WTC11 (cell line): ENCODE results near the gene ITPR1. TPM values are rescaled to one million over a fixed set of nuclear protein-coding genes. Genes with fewer than 3 reads are reported as not detected.

Experiments used
- ATAC-seq: fragments of 200-7000 bp; cut with Tn5 transposase; 2 replicates; pipeline ENCODE4 v1.10.0; 2021; ENCODE audit warnings: mild to moderate bottlenecking, moderate library complexity
- CTCF ChIA-PET: fragments of 300-600 bp; sonication (Branson Sonifier 250); formaldehyde crosslinking; loops from one replicate; lab custom pipeline; 2021; ENCODE audit warnings: antibody characterized with exemption; lab: Charles Lee
- POLR2A ChIA-PET: fragments of 350-600 bp; sonication (Branson Sonifier 250); formaldehyde crosslinking; loops from one replicate; lab custom pipeline; 2021; ENCODE audit warnings: antibody characterized with exemption; lab: Charles Lee
- DNase-seq: peaks from one replicate; pipeline ENCODE4 v3.0.0; 2021; ENCODE audit warnings: low spot score
- H3K27ac Mint-ChIP-seq: 2 replicates; pipeline ENCODE4 v1.8.0; 2021; ENCODE audit warnings: mixed read lengths
- H3K27me3 Mint-ChIP-seq: 2 replicates; pipeline ENCODE4 v1.8.0; 2021; ENCODE audit warnings: low read depth, mild to moderate bottlenecking, moderate library complexity, mixed read lengths
- H3K36me3 Mint-ChIP-seq: 2 replicates; pipeline ENCODE4 v1.8.0; 2021; ENCODE audit warnings: mixed read lengths
- H3K4me1 Mint-ChIP-seq: 2 replicates; pipeline ENCODE4 v1.8.0; 2022; ENCODE audit warnings: mixed read lengths
- H3K4me3 Mint-ChIP-seq: 2 replicates; pipeline ENCODE4 v1.8.0; 2021; ENCODE audit warnings: mild to moderate bottlenecking, moderate library complexity, mixed read lengths
- H3K9me3 Mint-ChIP-seq: 2 replicates; pipeline ENCODE4 v1.8.0; 2021; ENCODE audit warnings: mixed read lengths
- CREB1 ChIP-seq: sonication (generic); formaldehyde crosslinking; IDR thresholded peaks from 2 replicates; pipeline ENCODE4 v1.8.0; 2023; ENCODE audit warnings: mild to moderate bottlenecking, missing genetic modification reagents
- ELF4 ChIP-seq: sonication (generic); formaldehyde crosslinking; IDR thresholded peaks from 2 replicates; pipeline ENCODE4 v1.8.1; 2022; ENCODE audit warnings: low read depth, mild to moderate bottlenecking, moderate library complexity, missing genetic modification reagents
- FOXK1 ChIP-seq: sonication (generic); formaldehyde crosslinking; IDR thresholded peaks from 2 replicates; pipeline ENCODE4 v1.8.0; 2022; ENCODE audit warnings: mild to moderate bottlenecking, moderate library complexity, missing genetic modification reagents
- GABPB1 ChIP-seq: sonication (generic); formaldehyde crosslinking; IDR thresholded peaks from 2 replicates; pipeline ENCODE4 v1.8.1; 2023; ENCODE audit warnings: mild to moderate bottlenecking, missing genetic modification reagents
- MYBL2 ChIP-seq: sonication (generic); formaldehyde crosslinking; IDR thresholded peaks from 2 replicates; pipeline ENCODE4 v1.8.1; 2023; ENCODE audit warnings: mild to moderate bottlenecking, moderate library complexity, missing genetic modification reagents
- NR3C1 ChIP-seq: sonication (generic); formaldehyde crosslinking; conservative IDR thresholded peaks from 2 replicates; pipeline ENCODE4 v1.8.1; 2023; ENCODE audit warnings: low read depth, mild to moderate bottlenecking, missing genetic modification reagents
- RELA ChIP-seq: sonication (generic); formaldehyde crosslinking; IDR thresholded peaks from 2 replicates; pipeline ENCODE4 v1.8.1; 2022; ENCODE audit warnings: missing genetic modification reagents, mild to moderate bottlenecking, borderline replicate concordance
- SP1 ChIP-seq: sonication (generic); formaldehyde crosslinking; conservative IDR thresholded peaks from 2 replicates; pipeline ENCODE4 v1.8.1; 2022; ENCODE audit warnings: missing genetic modification reagents
- TP53 ChIP-seq: sonication (generic); formaldehyde crosslinking; IDR thresholded peaks from 2 replicates; pipeline ENCODE4 v1.8.1; 2023; ENCODE audit warnings: mild to moderate bottlenecking, missing genetic modification reagents
- ZNF219 ChIP-seq: sonication (generic); formaldehyde crosslinking; IDR thresholded peaks from 2 replicates; pipeline ENCODE4 v1.8.0; 2023; ENCODE audit warnings: missing genetic modification reagents, mild to moderate bottlenecking, borderline replicate concordance
- ZNF232 ChIP-seq: sonication (generic); formaldehyde crosslinking; IDR thresholded peaks from 2 replicates; pipeline ENCODE4 v1.8.0; 2022; ENCODE audit warnings: mild to moderate bottlenecking, missing genetic modification reagents
- ZNF263 ChIP-seq: sonication (generic); formaldehyde crosslinking; IDR thresholded peaks from 2 replicates; pipeline ENCODE4 v1.8.1; 2022; ENCODE audit warnings: low read depth, mild to moderate bottlenecking, moderate library complexity, missing genetic modification reagents
- ZNF423 ChIP-seq: fragments of 250-450 bp; sonication (Bioruptor Pico); IDR thresholded peaks from 2 replicates; pipeline ENCODE4 v2.1.2; 2022; ENCODE audit warnings: mild to moderate bottlenecking, moderate library complexity
- total RNA-seq: library from RNA; stranded (reverse); gene quantifications from 3 replicates; pipeline ENCODE4 v1.2.3, GENCODE V29; 2021
- TF ChIP-seq, protein P1 (sequence below): sonication (generic); formaldehyde crosslinking; IDR thresholded peaks from 2 replicates; pipeline ENCODE4 v1.8.0; 2023; ENCODE audit warnings: mild to moderate bottlenecking, missing genetic modification reagents
- TF ChIP-seq, protein P2 (sequence below): sonication (generic); formaldehyde crosslinking; IDR thresholded peaks from 2 replicates; pipeline ENCODE4 v1.8.1; 2022; ENCODE audit warnings: low read depth, missing genetic modification reagents, borderline replicate concordance
- TF ChIP-seq, protein P3 (sequence below): sonication (generic); formaldehyde crosslinking; conservative IDR thresholded peaks from 2 replicates; pipeline ENCODE4 v1.8.1; 2022; ENCODE audit warnings: mild to moderate bottlenecking, missing genetic modification reagents
- TF ChIP-seq, protein P4 (sequence below): sonication (generic); formaldehyde crosslinking; IDR thresholded peaks from 2 replicates; pipeline ENCODE4 v1.8.0; 2022; ENCODE audit warnings: mild to moderate bottlenecking, missing genetic modification reagents
- TF ChIP-seq, protein P5 (sequence below): sonication (generic); formaldehyde crosslinking; IDR thresholded peaks from 2 replicates; pipeline ENCODE4 v1.8.0; 2023; ENCODE audit warnings: missing genetic modification reagents, mild to moderate bottlenecking, borderline replicate concordance

Gene ITPR1
- total RNA-seq, 1 experiment from 2014 or later, result 11.8 TPM

DNA sequence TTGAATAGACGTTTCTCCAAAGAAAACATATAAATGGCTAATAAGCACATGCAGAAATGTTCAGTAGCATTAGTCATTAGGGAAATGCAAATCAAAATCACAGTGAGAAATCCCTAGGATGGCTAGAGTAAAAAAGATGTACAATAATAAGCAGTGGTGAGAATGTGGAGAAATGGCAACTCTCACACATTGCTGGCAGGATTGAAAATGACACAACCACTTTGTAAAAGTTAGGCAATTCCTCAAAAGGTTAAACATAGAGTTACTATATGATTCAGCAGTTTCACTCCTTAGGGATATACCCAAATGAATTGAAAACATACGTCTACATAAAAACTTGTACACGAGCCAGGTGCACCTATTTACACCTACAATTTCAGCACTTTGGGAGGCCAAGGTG is 108.7 kb downstream of the ITPR1 start (continued):
- TF ChIP-seq, protein P1, sequence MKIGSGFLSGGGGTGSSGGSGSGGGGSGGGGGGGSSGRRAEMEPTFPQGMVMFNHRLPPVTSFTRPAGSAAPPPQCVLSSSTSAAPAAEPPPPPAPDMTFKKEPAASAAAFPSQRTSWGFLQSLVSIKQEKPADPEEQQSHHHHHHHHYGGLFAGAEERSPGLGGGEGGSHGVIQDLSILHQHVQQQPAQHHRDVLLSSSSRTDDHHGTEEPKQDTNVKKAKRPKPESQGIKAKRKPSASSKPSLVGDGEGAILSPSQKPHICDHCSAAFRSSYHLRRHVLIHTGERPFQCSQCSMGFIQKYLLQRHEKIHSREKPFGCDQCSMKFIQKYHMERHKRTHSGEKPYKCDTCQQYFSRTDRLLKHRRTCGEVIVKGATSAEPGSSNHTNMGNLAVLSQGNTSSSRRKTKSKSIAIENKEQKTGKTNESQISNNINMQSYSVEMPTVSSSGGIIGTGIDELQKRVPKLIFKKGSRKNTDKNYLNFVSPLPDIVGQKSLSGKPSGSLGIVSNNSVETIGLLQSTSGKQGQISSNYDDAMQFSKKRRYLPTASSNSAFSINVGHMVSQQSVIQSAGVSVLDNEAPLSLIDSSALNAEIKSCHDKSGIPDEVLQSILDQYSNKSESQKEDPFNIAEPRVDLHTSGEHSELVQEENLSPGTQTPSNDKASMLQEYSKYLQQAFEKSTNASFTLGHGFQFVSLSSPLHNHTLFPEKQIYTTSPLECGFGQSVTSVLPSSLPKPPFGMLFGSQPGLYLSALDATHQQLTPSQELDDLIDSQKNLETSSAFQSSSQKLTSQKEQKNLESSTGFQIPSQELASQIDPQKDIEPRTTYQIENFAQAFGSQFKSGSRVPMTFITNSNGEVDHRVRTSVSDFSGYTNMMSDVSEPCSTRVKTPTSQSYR (CRISPR knock-in tag), result no peak
- TF ChIP-seq CREB1 (CRISPR knock-in tag) (no peak), FOXK1 (CRISPR knock-in tag) (no peak), TP53 (CRISPR knock-in tag) (no peak), MYBL2 (CRISPR knock-in tag) (no peak), GABPB1 (no peak), ZNF423 (CRISPR knock-in tag) (no peak)
- TF ChIP-seq, protein P2, sequence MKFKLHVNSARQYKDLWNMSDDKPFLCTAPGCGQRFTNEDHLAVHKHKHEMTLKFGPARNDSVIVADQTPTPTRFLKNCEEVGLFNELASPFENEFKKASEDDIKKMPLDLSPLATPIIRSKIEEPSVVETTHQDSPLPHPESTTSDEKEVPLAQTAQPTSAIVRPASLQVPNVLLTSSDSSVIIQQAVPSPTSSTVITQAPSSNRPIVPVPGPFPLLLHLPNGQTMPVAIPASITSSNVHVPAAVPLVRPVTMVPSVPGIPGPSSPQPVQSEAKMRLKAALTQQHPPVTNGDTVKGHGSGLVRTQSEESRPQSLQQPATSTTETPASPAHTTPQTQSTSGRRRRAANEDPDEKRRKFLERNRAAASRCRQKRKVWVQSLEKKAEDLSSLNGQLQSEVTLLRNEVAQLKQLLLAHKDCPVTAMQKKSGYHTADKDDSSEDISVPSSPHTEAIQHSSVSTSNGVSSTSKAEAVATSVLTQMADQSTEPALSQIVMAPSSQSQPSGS, result no peak
- TF ChIP-seq, all 79 proteins: peak for 0

DNA sequence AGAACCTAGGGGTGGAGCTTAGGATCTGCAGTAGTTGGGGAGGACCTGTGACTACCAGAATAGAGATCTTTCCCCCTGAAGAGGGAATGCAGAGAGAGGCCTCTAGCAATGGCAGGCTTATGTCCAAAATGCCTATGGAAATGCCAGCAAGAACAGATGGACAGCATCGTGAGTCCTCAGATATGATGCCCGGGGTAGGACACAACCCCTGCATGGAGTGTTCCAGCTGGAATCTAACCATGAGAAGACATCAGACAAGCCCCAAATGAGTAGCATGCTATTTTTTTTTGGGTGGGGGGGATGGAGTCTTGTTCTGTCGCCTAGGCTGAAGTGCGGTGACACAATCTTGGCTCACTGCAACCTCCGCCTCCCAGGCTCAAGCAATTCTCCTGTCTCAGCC is 111.5 kb downstream of the ITPR1 start:
- TF ChIP-seq ELF4 (CRISPR knock-in tag) (no peak), ZNF232 (CRISPR knock-in tag) (no peak), RELA (no peak), ZNF263 (CRISPR knock-in tag) (no peak), NR3C1 (CRISPR knock-in tag) (no peak), SP1 (CRISPR knock-in tag) (no peak), ZNF219 (CRISPR knock-in tag) (no peak)
- TF ChIP-seq, protein P3, sequence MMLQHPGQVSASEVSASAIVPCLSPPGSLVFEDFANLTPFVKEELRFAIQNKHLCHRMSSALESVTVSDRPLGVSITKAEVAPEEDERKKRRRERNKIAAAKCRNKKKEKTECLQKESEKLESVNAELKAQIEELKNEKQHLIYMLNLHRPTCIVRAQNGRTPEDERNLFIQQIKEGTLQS (CRISPR knock-in tag), result no peak
- TF ChIP-seq, protein P4, sequence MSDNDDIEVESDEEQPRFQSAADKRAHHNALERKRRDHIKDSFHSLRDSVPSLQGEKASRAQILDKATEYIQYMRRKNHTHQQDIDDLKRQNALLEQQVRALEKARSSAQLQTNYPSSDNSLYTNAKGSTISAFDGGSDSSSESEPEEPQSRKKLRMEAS, result no peak
- TF ChIP-seq, protein P5, sequence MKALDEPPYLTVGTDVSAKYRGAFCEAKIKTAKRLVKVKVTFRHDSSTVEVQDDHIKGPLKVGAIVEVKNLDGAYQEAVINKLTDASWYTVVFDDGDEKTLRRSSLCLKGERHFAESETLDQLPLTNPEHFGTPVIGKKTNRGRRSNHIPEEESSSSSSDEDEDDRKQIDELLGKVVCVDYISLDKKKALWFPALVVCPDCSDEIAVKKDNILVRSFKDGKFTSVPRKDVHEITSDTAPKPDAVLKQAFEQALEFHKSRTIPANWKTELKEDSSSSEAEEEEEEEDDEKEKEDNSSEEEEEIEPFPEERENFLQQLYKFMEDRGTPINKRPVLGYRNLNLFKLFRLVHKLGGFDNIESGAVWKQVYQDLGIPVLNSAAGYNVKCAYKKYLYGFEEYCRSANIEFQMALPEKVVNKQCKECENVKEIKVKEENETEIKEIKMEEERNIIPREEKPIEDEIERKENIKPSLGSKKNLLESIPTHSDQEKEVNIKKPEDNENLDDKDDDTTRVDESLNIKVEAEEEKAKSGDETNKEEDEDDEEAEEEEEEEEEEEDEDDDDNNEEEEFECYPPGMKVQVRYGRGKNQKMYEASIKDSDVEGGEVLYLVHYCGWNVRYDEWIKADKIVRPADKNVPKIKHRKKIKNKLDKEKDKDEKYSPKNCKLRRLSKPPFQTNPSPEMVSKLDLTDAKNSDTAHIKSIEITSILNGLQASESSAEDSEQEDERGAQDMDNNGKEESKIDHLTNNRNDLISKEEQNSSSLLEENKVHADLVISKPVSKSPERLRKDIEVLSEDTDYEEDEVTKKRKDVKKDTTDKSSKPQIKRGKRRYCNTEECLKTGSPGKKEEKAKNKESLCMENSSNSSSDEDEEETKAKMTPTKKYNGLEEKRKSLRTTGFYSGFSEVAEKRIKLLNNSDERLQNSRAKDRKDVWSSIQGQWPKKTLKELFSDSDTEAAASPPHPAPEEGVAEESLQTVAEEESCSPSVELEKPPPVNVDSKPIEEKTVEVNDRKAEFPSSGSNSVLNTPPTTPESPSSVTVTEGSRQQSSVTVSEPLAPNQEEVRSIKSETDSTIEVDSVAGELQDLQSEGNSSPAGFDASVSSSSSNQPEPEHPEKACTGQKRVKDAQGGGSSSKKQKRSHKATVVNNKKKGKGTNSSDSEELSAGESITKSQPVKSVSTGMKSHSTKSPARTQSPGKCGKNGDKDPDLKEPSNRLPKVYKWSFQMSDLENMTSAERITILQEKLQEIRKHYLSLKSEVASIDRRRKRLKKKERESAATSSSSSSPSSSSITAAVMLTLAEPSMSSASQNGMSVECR, result no peak
- Mint-ChIP-seq H3K9me3 (peaks cover 12% of the 10 kb centered on the region; the same call in 1 of the 2 replicates), H3K4me1 (peaks cover 16% of the 10 kb centered on the region), H3K27me3 (no peaks in the 10 kb centered on the region), H3K4me3 (no peak overlapping the region), H3K36me3 (no peaks in the 10 kb centered on the region), H3K27ac (no peak overlapping the region)
- no peak for DNase-seq
- ATAC-seq, result no peak
- CTCF ChIA-PET, result interaction anchor here (0.7 to 0.8 kb wide), 2 partner anchors 9 to 254 kb away, joined by 3 to 4 read pairs; no protein-coding TSS in a partner anchor
- POLR2A ChIA-PET, result no interaction called here
